GM12891 (cell line): ENCODE data around the gene MICU2.

ENCODE experiments used
- DNase-seq: peaks from one replicate; pipeline ENCODE4 v3.0.0; 2011; ENCODE audit warnings: low spot score; ENCODE audit not compliant: insufficient read length
- FAIRE-seq: peaks from 2 replicates; lab custom pipeline; 2011; peaks lifted over from hg19 to GRCh38; lab: Jason Lieb, UNC
- PAX5 ChIP-seq: IDR thresholded peaks from 2 replicates; pipeline ENCODE4 v1.6.1; 2011; ENCODE audit warnings: low read length, moderate library complexity, mild to moderate bottlenecking; ENCODE audit not compliant: insufficient read depth, severe bottlenecking
- POLR2A ChIP-seq: IDR thresholded peaks from 2 replicates; pipeline ENCODE4 v1.6.1; 2011; ENCODE audit warnings: low read depth, low read length, control low read depth
- POLR2AphosphoS5 ChIP-seq: IDR thresholded peaks from 2 replicates; pipeline ENCODE4 v1.6.1; 2011; ENCODE audit warnings: low read depth, low read length, control low read depth
- POU2F2 ChIP-seq: IDR thresholded peaks from 2 replicates; pipeline ENCODE4 v1.6.1; 2011; ENCODE audit warnings: low read depth, mild to moderate bottlenecking, control low read depth, low read length, moderate library complexity
- SPI1 ChIP-seq: IDR thresholded peaks from 2 replicates; pipeline ENCODE4 v1.6.1; 2011; ENCODE audit warnings: low read depth, low read length, control low read depth
- TAF1 ChIP-seq: IDR thresholded peaks from 2 replicates; pipeline ENCODE4 v1.6.1; 2011; ENCODE audit warnings: low read depth, low read length, control low read depth

MICU2 gene

DNA sequence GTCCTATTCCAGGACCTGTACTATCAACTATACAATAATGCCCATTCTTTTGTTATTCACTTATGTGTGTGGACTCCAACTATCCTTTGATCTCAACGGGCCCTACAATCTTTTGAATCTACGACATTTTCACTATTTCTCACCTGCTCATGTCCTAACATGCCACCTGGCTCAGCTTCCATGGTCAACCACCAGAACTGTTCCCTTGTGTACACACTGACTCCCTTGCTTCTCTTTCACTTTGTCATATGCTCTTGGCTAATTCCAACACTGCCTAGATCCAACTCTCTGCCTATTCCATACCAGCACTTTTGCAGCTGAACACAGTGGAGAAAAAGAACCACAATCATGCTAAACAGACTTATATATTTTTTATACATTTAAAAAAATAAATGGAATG, 53.1 kb downstream of the MICU2 start:
- FAIRE-seq (no peak), DNase-seq (no peak)
- no peak for TF ChIP-seq POU2F2
- no peak for TF ChIP-seq SPI1
- TF ChIP-seq PAX5, result no peak

GRCh38 chr13:21549633-21550032, 54.3 kb downstream of the MICU2 start:
- FAIRE-seq (no peak), DNase-seq (no peak)
- TF ChIP-seq TAF1 (no peak), POLR2A (no peak), POU2F2 (no peak), SPI1 (no peak), POLR2AphosphoS5 (no peak), PAX5 (no peak)

DNA sequence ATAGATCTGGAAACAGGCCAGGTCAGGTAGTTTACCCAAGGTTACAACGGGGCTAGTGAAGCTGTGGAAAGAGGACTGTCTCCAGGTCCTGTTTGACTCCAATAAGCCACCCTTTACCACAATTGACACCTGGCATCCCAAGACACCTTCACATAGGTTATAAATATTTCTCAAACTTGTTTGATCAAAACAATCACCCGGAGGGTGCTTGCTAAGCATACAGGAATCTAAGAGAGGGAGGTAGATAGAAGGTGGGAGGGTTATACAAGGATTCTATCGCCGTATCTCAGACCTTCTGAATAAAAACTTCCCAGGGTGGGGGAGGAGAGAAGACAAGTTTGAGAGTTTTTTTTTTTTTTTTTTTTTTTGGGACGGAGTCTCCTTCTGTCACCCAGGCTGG, 55.4 kb downstream of the MICU2 start:
- FAIRE-seq (no peak), DNase-seq (no peak)
- TF ChIP-seq POU2F2 (no peak), TAF1 (no peak), SPI1 (no peak), POLR2AphosphoS5 (no peak), POLR2A (no peak), PAX5 (no peak)

- DNase-seq, result no peak
- no peak for FAIRE-seq
- TF ChIP-seq POLR2AphosphoS5 (no peak), POU2F2 (no peak), POLR2A (no peak), PAX5 (no peak), SPI1 (no peak), TAF1 (no peak)
These were observed 57.6 kb downstream of the MICU2 start for GRCh38 chr13:21546372-21546771.

DNA sequence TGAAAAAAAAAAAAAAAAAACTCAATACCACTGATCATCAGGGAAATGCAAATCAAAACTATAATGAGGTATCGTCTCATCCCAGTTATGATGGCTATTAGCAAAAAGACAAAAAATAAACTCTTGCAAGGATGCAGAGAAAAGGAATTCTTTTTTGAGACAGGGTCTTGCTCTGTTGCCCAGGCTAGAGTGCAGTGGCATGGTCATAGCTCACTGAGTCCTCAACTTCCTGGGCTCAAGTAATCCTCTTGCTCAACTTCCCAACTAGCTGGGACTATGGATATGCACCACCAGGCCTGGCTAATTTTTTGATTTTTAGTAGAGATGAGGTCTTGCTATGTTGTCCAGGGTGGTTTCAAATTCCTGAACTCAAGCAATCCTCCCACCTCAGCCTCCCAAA, 59.5 kb downstream of the MICU2 start:
- TF ChIP-seq POLR2A (no peak), PAX5 (no peak), POLR2AphosphoS5 (no peak), SPI1 (no peak), POU2F2 (no peak), TAF1 (no peak)
- DNase-seq, result no peak
- FAIRE-seq, result no peak

DNA sequence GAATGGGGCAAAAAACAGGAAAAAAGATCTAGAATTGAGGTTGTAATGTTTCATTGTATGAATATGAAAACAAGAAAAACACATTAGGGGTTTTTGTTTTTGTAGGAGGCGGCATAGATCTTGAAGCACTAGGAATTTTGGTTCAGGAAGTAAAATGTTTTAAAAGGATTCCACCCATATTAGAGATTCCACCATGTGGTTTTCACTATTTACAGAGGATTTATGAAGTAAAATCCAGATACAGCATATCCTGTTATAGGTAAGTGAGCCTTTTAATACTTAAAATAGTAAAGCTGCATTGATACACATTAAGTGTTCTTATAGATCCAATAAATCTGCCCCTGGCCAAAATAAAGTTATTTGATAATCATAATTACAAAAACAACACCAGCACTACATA, 61.4 kb downstream of the MICU2 start:
- no peak for FAIRE-seq
- no peak for DNase-seq
- TF ChIP-seq POLR2AphosphoS5 (no peak), SPI1 (no peak), PAX5 (no peak)

DNA sequence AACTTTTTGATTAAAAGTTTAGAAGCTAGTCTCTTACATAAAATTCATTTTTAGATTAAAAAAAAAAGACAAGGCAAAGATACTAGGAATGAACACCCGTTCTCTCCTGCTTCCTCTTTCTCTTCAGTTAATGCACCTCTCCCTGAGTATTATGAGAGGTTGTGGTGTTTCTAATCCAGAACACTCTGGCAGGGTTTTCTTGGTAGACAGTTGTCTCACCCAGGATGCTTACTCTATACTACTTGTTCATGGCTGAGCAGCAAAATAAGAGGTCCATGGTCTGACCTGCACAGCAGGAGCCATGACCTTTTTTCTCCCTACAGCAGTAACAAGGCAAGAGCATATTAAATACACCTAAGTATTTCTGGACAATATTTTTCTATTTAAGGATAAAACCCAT, 62.0 kb downstream of the MICU2 start:
- TF ChIP-seq POLR2A (no peak), SPI1 (peak; percentile 57), POU2F2 (no peak)
- no peak for FAIRE-seq
- DNase-seq, result no peak

DNA sequence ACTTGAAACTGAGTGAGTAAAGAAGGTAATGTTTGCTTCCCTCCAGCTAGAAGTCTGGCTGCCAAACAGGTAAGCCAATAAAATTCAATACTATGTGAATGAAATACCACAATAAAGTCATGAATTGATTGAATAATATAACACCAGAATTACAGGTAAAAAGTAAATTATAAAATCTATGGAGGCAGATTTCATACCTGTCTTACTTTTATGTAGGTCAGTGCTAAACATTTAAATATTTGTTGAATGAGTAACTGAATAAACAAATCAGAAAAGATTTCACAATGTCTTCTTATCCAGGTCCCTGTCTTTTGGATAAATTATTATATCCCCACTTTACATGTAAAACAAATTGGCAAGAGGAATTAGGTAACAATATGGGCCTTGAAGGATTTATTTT, 62.7 kb downstream of the MICU2 start:
- no peak for DNase-seq
- no peak for FAIRE-seq
- TF ChIP-seq TAF1 (no peak), PAX5 (no peak), SPI1 (no peak), POLR2AphosphoS5 (no peak), POU2F2 (no peak), POLR2A (no peak)

GRCh38 chr13:21539687-21540086, 64.3 kb downstream of the MICU2 start:
- no peak for TF ChIP-seq POLR2AphosphoS5
- TF ChIP-seq POLR2A, result no peak
- TF ChIP-seq SPI1, result no peak
- TF ChIP-seq PAX5, result no peak
- no peak for TF ChIP-seq POU2F2
- no peak for TF ChIP-seq TAF1
- no peak for DNase-seq
- no peak for FAIRE-seq

GRCh38 chr13:21538753-21539152, 65.2 kb downstream of the MICU2 start:
- DNase-seq (no peak), FAIRE-seq (no peak)
- TF ChIP-seq POLR2AphosphoS5 (no peak), POLR2A (no peak), SPI1 (no peak), TAF1 (no peak), PAX5 (no peak), POU2F2 (no peak)

- no peak for FAIRE-seq
- no peak for DNase-seq
- TF ChIP-seq PAX5, result no peak
- TF ChIP-seq POLR2A, result no peak
- no peak for TF ChIP-seq POLR2AphosphoS5
- TF ChIP-seq POU2F2, result no peak
- no peak for TF ChIP-seq TAF1
- no peak for TF ChIP-seq SPI1
These were observed 65.7 kb downstream of the MICU2 start for GRCh38 chr13:21538280-21538679.
